ENCODE results near the gene TCF25.
A peak's percentile ranks its signal among the peaks of the same experiment; 100 is the strongest.

TCF25 gene

DNA sequence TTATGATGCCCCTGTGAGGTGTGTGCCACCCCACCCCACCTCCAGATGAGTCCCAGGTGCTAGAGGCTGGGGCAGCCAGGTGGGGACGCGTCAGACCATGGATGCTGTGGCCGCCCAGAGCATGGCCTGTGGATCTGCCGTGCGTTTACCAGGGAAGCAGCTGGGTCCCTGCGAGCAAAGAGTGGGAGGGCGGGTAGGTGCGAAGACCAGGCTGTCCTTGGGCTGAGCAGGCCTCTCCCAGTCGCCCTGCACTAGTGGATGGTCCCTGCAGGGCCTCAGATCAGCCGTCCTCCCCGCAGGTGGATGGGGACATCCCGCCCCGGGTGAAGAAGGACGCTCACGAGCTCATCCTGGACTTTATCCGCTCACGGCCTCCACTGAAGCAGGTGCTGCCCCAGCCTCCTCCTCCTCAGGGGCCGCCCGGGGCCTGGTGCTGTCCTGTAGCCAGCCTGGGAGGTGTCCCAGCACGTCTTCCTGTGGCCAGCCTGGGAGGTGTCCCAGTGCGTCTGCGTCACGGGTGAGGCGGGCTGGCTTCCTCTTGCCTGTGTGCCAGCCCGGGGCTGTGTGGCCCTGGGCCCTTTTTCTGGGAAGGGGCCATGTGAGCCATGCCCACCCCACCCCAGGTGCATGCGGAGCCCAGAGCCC, 18.0 kb upstream of the TCF25 start:
- TF ChIP-seq, protein P1, sequence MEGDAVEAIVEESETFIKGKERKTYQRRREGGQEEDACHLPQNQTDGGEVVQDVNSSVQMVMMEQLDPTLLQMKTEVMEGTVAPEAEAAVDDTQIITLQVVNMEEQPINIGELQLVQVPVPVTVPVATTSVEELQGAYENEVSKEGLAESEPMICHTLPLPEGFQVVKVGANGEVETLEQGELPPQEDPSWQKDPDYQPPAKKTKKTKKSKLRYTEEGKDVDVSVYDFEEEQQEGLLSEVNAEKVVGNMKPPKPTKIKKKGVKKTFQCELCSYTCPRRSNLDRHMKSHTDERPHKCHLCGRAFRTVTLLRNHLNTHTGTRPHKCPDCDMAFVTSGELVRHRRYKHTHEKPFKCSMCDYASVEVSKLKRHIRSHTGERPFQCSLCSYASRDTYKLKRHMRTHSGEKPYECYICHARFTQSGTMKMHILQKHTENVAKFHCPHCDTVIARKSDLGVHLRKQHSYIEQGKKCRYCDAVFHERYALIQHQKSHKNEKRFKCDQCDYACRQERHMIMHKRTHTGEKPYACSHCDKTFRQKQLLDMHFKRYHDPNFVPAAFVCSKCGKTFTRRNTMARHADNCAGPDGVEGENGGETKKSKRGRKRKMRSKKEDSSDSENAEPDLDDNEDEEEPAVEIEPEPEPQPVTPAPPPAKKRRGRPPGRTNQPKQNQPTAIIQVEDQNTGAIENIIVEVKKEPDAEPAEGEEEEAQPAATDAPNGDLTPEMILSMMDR (IDR thresholded peaks at IDR 0.05) = no peak
- peaks cover 0 to 25% of the 10 kb centered on the region in 2 donors for H3K27me3 ChIP-seq
- peaks cover 0 to under 1% (median 0%) of the 10 kb centered on the region in 4 donors for H3K4me1 ChIP-seq
- intact Hi-C loops (cut with DNase I; ENCODE audit: low total_unique reads) = no loop called here
- no peak for DNase-seq
- no peak overlapping the region for H3K27ac ChIP-seq
- H3K9me3 ChIP-seq = no peaks in the 10 kb centered on the region
- H3K4me3 ChIP-seq = no peak overlapping the region
- H3K36me3 ChIP-seq = peaks cover 0 to 3% (median 0%) of the 10 kb centered on the region in 3 donors

DNA sequence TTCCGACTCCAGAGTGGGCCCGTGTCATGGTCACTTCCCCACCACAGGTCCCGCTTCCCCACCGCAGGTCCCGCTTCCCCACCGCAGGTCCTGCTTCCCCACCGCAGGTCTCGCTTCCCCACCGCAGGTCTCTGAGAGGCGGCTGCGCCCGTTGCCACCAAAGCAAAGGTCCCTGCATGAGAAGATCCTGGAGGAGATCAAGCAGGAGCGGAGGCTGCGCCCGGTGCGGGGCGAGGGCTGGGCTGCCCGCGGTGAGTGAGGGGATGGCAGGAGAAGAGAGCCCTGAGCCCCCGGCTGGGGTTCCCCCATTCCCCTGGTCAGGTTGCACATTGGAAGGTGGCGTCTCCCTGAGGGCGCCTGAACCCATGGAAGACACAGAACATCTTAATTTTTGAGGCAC, 17.4 kb upstream of the TCF25 start:
- no peak for DNase-seq
- Histone ChIP-seq H3K27me3 (peaks cover 0 to 30% of the 10 kb centered on the region in 2 donors), H3K9me3 (no peaks in the 10 kb centered on the region), H3K36me3 (peaks cover 0 to 3% (median 0%) of the 10 kb centered on the region in 3 donors), H3K4me3 (no peak overlapping the region), H3K4me1 (peaks cover 0 to 6% (median 0%) of the 10 kb centered on the region in 4 donors), H3K27ac (no peak overlapping the region)
- intact Hi-C loops (cut with DNase I; ENCODE audit: low total_unique reads) = no loop called here
- TF ChIP-seq, protein P1 (IDR thresholded peaks at IDR 0.05) = no peak

DNA sequence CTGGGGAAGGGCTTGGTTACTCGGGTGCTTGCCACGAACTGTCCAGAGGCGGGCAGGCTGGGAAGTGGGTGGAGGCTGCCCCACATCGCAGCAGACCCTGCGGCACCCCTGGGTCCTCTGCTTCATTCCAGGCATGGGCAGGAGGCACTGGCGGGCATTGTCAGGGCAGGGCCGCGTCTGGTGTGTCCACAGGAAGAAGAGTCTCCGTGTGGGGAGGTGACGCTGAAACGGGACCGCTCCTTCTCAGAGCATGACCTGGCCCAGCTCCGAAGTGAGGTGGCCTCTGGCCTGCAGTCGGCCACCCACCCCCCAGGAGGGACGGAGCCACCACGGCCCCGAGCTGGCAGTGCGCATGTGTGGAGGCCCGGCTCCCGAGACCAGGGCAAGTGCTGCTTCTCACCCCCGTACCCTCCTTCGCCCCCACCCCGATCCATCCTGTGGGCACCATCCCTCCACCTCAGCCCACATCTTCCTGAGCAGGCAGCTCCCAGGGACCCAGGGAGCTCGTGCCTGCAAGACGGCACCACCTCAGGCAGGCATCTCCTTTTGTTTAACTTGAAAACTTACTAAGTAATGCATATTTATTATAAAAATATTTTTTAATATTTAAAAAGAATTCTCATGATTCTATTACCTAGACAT, 14.3 kb upstream of the TCF25 start:
- Histone ChIP-seq H3K9me3 (no peaks in the 10 kb centered on the region), H3K4me1 (peaks cover 0 to 6% (median 0%) of the 10 kb centered on the region in 4 donors), H3K36me3 (peaks cover 0 to 3% (median 0%) of the 10 kb centered on the region in 3 donors), H3K27ac (no peak overlapping the region), H3K4me3 (no peak overlapping the region), H3K27me3 (peaks cover 0 to 40% of the 10 kb centered on the region in 2 donors)
- DNase-seq = no peak
- intact Hi-C loops (cut with DNase I; ENCODE audit: low total_unique reads) = no loop called here
- TF ChIP-seq, protein P1 (IDR thresholded peaks at IDR 0.05) = no peak

DNA sequence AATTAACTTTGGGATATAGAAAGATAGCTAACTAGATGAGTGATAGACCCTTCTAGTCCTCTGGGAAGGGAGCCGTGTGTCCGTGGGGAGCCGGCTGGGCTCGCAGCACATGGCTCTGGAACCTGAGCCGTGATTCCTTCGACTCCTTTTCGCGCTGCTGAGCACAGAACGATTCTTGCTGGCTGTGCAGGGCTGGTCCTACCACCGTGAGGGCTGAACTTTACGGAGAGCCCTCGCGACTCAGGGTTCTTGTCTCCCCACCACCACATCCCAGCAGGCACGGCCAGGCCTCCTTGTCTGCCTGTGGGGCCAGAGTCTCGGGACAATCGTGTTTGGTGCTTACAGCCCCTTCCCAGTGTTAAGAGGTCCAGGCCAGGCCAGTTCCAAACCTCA, 13.8 kb upstream of the TCF25 start:
- TF ChIP-seq, protein P1 (IDR thresholded peaks at IDR 0.05) = no peak
- H3K4me1 ChIP-seq = peaks cover 0 to 6% (median 0%) of the 10 kb centered on the region in 4 donors
- DNase-seq = no peak
- H3K27ac ChIP-seq = no peak overlapping the region
- no peaks in the 10 kb centered on the region for H3K9me3 ChIP-seq
- intact Hi-C loops (cut with DNase I; ENCODE audit: low total_unique reads) = no loop called here
- no peak overlapping the region for H3K4me3 ChIP-seq
- peaks cover 0 to 40% of the 10 kb centered on the region in 2 donors for H3K27me3 ChIP-seq
- peaks cover 0 to 3% (median 0%) of the 10 kb centered on the region in 3 donors for H3K36me3 ChIP-seq

DNA sequence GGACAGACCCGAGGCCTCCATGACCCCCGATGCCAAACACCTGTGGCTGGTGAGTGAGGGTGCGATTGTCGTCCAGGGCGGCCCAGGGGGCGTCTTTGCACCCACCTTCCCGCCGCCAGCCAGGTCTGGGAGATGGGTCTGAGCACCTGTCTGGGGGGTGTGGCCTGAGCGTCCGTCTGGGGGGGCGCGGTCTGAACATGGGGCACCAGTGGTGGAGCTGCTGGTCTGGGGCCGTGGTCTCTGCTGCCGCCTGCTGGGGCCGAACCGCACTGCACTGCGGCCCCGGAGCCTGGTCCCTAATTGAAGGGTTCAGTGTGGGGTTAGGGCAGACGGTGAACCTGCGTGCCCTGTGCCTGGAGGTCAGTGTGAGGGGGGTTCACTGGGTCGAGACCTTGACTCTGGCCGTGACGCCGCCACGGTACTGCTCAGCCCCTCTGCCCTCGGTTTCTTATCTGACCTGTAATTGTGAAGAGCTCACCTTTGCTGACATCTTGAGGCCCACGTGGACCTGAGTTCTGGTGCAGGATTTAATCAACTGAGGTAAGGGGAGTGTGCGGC, 12.6 kb upstream of the TCF25 start:
- intact Hi-C loops (cut with DNase I; ENCODE audit: low total_unique reads) = no loop called here
- peak; percentile 31 to 75 for DNase-seq
- no peak overlapping the region for H3K4me3 ChIP-seq
- H3K9me3 ChIP-seq = no peaks in the 10 kb centered on the region
- H3K4me1 ChIP-seq = peaks cover 0 to 6% (median 0%) of the 10 kb centered on the region in 4 donors
- peaks cover 0 to 35% of the 10 kb centered on the region in 2 donors for H3K27me3 ChIP-seq
- TF ChIP-seq, protein P1 (IDR thresholded peaks at IDR 0.05) = peak; percentile 83 to 91
- H3K36me3 ChIP-seq = peaks cover 0 to 3% (median 0%) of the 10 kb centered on the region in 3 donors
- no peak overlapping the region for H3K27ac ChIP-seq

All from tibial artery (tissue), 4 donors.